RWPE2 (cell line): ENCODE results near the gene MCC.

ENCODE experiments used
- ATAC-seq: fragments of 200-7000 bp; cut with Tn5 transposase; 3 replicates; pipeline ENCODE4 v1.9.1; 2021; ENCODE audit warnings: low read depth
- DNase-seq: peaks from one replicate; pipeline ENCODE4 v3.0.0-alpha.2; 2020; ENCODE audit warnings: low spot score
- H3K27ac ChIP-seq: fragments of 450-650 bp; 2 replicates; pipeline ENCODE4 v1.5.1; 2017; ENCODE audit warnings: mild to moderate bottlenecking; ENCODE audit not compliant: poor library complexity, severe bottlenecking
- H3K27me3 ChIP-seq: fragments of 250-450 bp; sonication (Bioruptor Pico); 2 replicates; pipeline ENCODE4 v1.5.1; 2021; ENCODE audit warnings: mild to moderate bottlenecking, moderate library complexity; ENCODE audit not compliant: insufficient read depth, poor library complexity, severe bottlenecking
- H3K36me3 ChIP-seq: fragments of 250-450 bp; sonication (Bioruptor Pico); 2 replicates; pipeline ENCODE4 v1.5.1; 2020; ENCODE audit warnings: low read depth, mild to moderate bottlenecking, moderate library complexity
- H3K4me1 ChIP-seq: fragments of 250-450 bp; sonication (Bioruptor Pico); 2 replicates; pipeline ENCODE4 v1.5.1; 2021; ENCODE audit warnings: mild to moderate bottlenecking, moderate library complexity; ENCODE audit not compliant: insufficient read depth, poor library complexity, severe bottlenecking
- H3K4me3 ChIP-seq: fragments of 250-450 bp; sonication (Bioruptor Pico); 2 replicates; pipeline ENCODE4 v1.5.1; 2021; ENCODE audit warnings: mild to moderate bottlenecking, moderate library complexity; ENCODE audit not compliant: severe bottlenecking
- H3K9me3 ChIP-seq: fragments of 250-450 bp; sonication (Bioruptor Pico); 2 replicates; pipeline ENCODE4 v1.5.1; 2021; ENCODE audit warnings: mild to moderate bottlenecking, moderate library complexity; ENCODE audit not compliant: severe bottlenecking
- TF ChIP-seq, protein P1 (sequence below): fragments of 450-650 bp; IDR thresholded peaks from one replicate; pipeline ENCODE4 v1.5.1; 2017; ENCODE audit warnings: mild to moderate bottlenecking, moderate library complexity; ENCODE audit not compliant: poor library complexity, severe bottlenecking

The MCC gene

DNA sequence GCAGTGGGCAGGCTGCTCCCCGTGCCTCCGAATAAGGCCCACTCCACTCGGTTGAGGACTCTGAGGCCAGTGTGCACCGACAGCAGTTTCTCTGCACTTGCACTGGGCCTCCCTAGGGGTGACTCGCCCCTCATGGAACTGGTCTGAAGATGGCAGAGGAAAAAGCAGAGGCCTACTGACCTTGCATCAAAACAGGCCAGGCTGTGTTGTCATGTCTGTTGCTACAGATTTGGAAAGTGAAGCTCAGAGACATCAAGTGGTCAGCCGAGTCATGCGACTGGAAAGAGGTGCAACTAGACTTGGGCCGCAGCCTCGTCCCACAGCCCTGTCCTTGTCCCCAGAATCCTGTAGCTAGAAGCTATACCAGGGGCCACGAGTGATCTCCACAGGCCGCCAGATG, 433.4 kb downstream of the MCC start:
- ATAC-seq (no peak), DNase-seq (no peak)
- Histone ChIP-seq H3K4me1 (peaks cover 14% of the 10 kb centered on the region), H3K4me3 (no peak overlapping the region), H3K27ac (no peak overlapping the region), H3K27me3 (no peaks in the 10 kb centered on the region), H3K9me3 (no peaks in the 10 kb centered on the region), H3K36me3 (peaks cover 17% of the 10 kb centered on the region)
- TF ChIP-seq, protein P1, sequence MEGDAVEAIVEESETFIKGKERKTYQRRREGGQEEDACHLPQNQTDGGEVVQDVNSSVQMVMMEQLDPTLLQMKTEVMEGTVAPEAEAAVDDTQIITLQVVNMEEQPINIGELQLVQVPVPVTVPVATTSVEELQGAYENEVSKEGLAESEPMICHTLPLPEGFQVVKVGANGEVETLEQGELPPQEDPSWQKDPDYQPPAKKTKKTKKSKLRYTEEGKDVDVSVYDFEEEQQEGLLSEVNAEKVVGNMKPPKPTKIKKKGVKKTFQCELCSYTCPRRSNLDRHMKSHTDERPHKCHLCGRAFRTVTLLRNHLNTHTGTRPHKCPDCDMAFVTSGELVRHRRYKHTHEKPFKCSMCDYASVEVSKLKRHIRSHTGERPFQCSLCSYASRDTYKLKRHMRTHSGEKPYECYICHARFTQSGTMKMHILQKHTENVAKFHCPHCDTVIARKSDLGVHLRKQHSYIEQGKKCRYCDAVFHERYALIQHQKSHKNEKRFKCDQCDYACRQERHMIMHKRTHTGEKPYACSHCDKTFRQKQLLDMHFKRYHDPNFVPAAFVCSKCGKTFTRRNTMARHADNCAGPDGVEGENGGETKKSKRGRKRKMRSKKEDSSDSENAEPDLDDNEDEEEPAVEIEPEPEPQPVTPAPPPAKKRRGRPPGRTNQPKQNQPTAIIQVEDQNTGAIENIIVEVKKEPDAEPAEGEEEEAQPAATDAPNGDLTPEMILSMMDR = no peak

DNA sequence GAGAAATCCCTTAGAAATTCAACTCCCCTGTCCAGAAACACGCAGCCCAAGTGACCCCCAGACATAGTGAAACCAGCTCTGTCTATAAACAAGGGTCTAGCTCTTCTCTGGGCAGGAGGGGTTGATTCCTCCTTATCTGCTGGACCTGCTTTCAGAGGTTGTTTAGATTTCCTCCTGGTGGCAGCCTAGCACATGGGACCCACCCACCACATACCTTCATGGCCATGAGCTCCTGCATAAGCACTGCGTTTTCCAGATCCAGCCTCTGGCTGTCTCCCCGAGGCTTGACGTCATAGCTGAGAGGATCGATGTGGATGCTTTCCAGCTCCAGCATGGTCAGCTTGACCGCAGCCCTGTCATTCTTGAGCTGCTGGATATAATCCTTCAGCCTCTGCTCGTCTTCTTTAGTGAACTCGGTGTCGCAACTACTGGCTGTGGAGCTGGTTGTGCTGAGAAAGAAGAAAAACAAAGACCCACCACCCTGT, 434.7 kb downstream of the MCC start:
- TF ChIP-seq, protein P1 = no peak
- Histone ChIP-seq H3K9me3 (no peaks in the 10 kb centered on the region), H3K36me3 (peaks cover 23% of the 10 kb centered on the region), H3K27ac (no peak overlapping the region), H3K27me3 (no peaks in the 10 kb centered on the region), H3K4me1 (peaks cover 14% of the 10 kb centered on the region), H3K4me3 (no peak overlapping the region)
- ATAC-seq (no peak), DNase-seq (no peak)

DNA sequence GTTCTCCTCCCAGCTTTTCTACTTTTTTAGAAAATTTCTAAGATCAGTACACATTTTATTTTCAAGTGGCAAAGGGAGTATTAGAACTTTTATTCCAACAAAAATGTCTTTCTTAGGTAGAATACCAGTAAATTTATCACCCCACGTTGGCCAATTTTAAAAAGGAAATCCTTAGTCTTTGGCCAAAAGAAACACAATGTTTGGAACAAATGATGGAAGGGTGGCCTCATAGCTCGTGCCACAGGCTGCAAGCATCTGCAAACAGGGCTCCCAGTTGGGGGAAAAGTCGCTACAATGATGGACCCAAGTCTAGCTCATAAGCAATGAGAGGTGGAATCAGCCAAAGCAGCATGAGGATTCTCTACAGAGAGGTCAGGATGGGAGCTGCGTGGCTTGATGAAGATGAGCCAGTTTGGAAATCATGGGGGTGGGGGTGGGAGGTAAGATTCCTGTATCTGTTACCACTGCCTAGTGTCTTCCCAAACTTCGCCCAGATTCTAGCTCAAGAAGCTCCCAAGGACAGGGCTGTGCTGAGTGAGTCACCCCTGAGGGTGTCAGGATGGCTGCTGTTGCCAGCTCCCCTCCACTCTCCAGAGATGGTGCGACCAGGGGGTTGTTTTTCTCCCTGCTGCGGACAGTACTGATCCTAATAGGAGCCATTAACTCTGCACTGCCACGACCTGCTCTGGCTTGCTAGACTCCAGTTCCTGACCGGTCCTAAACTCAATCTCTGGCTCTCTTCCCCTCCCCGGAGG, 436.0 kb downstream of the MCC start:
- TF ChIP-seq, protein P1 = no peak
- Histone ChIP-seq H3K4me1 (peaks cover 17% of the 10 kb centered on the region), H3K27ac (peak overlapping the region; percentile 58), H3K27me3 (no peaks in the 10 kb centered on the region), H3K9me3 (no peaks in the 10 kb centered on the region), H3K4me3 (no peak overlapping the region), H3K36me3 (peaks cover 30% of the 10 kb centered on the region)
- no peak for DNase-seq
- no peak for ATAC-seq

DNA sequence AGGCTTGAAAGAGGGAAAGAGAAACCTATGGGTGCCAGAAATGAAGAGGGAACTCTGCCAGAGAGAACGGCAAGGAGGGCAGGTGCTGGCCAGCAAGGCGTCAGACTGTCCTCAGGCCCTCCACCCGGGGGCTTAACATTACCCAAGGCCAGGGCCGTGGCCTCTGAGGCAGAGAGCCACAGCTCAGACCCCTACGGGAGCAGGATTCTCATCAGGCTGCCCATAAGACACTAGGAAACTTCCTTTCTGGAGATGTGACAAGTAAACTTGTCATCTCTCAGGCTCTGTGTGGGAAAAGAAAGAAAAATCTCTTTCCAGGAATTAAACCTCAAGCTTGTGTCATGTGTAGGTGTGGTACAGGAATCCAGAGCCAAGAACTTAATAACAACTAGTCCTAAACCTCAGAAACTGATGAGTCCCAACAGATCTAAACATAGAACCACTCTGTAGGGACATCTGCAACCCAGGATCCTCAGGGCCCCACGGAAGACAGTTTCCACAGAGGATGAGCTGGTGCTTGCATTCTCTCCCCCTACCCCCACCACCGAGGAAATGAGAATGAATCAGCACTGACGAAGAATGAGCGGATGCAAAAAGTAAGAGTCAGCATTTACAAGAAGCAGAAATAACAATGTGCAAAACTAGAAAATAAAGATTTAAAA, 437.4 kb downstream of the MCC start:
- TF ChIP-seq, protein P1 = no peak
- ATAC-seq (peak; percentile 67), DNase-seq (no peak)
- H3K9me3 ChIP-seq = no peaks in the 10 kb centered on the region
- peaks cover 19% of the 10 kb centered on the region for H3K4me1 ChIP-seq
- no peak overlapping the region for H3K4me3 ChIP-seq
- H3K36me3 ChIP-seq = peaks cover 27% of the 10 kb centered on the region
- no peaks in the 10 kb centered on the region for H3K27me3 ChIP-seq
- peak overlapping the region; percentile 58 for H3K27ac ChIP-seq
